Endothelial cell (in vitro differentiated cells): ENCODE results near the gene PCGF3. TPM values are rescaled to one million over a fixed set of nuclear protein-coding genes. Genes with fewer than 3 reads are reported as not detected.

ENCODE experiments used
- DNase-seq: peaks from one replicate; pipeline ENCODE4 v3.0.0; 2021; ENCODE audit warnings: low spot score
- H3K27ac Mint-ChIP-seq: one replicate; pipeline ENCODE4 v1.8.0; 2021; ENCODE audit warnings: mixed read lengths, inconsistent platforms; ENCODE audit not compliant: unreplicated experiment
- H3K27me3 Mint-ChIP-seq: one replicate; pipeline ENCODE4 v1.8.0; 2021; ENCODE audit warnings: mild to moderate bottlenecking, moderate library complexity, mixed read lengths, inconsistent platforms; ENCODE audit not compliant: unreplicated experiment
- H3K36me3 Mint-ChIP-seq: one replicate; pipeline ENCODE4 v1.8.0; 2021; ENCODE audit warnings: mild to moderate bottlenecking, low read depth, mixed read lengths, inconsistent platforms; ENCODE audit not compliant: unreplicated experiment
- H3K4me1 Mint-ChIP-seq: one replicate; pipeline ENCODE4 v1.8.0; 2021; ENCODE audit warnings: mild to moderate bottlenecking, mixed read lengths, inconsistent platforms; ENCODE audit not compliant: unreplicated experiment
- H3K4me3 Mint-ChIP-seq: one replicate; pipeline ENCODE4 v1.8.0; 2021; ENCODE audit warnings: mild to moderate bottlenecking, mixed read lengths, inconsistent platforms; ENCODE audit not compliant: unreplicated experiment
- H3K9me3 Mint-ChIP-seq: one replicate; pipeline ENCODE4 v1.8.0; 2021; ENCODE audit warnings: mixed read lengths, inconsistent platforms; ENCODE audit not compliant: unreplicated experiment
- total RNA-seq: library from RNA; stranded (reverse); fragmentation: NEBNext Ultra II Directional; extraction: Animal tissue kit (Norgen Biotek cat#: 25700); gene quantifications from one replicate; pipeline ENCODE4 v1.2.1, GENCODE V29; 2021; ENCODE audit not compliant: unreplicated experiment
- TF ChIP-seq, protein P1 (sequence below): fragments of 200-600 bp; sonication (generic); IDR thresholded peaks from one replicate; pipeline ENCODE4 v1.5.0; 2021; ENCODE audit warnings: antibody characterized with exemption; ENCODE audit not compliant: unreplicated experiment

The PCGF3 gene
- total RNA-seq, 1 donor from 2014 or later: 84.5 TPM

DNA sequence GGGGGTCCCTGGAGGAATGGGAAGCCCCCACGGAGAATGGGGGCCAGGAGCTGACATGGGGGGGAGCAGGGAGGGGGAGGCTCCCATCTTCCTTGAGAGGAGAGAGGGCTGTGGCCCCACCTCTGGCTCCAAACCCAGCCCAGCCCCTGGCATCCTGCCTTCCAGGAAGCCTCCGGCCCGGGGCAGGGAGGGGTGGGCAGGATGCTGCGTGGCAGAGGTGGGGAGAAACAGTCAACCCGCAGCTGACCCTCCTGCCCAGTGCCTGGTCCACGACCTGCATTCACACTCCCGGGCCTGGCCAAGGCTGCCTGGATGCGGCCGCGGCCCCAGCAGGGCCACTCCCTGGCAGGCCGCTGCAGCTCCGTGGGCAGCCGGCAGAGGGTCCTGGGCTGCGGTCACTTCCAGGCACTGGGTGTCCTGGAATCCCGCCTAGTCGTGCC, 81.2 kb downstream of the PCGF3 start:
- Mint-ChIP-seq H3K36me3 (peaks cover 5% of the 10 kb centered on the region), H3K27ac (no peak overlapping the region), H3K4me1 (peaks cover 9% of the 10 kb centered on the region), H3K4me3 (no peak overlapping the region), H3K9me3 (no peaks in the 10 kb centered on the region), H3K27me3 (peaks cover 30% of the 10 kb centered on the region)
- no peak for DNase-seq
- TF ChIP-seq, protein P1, sequence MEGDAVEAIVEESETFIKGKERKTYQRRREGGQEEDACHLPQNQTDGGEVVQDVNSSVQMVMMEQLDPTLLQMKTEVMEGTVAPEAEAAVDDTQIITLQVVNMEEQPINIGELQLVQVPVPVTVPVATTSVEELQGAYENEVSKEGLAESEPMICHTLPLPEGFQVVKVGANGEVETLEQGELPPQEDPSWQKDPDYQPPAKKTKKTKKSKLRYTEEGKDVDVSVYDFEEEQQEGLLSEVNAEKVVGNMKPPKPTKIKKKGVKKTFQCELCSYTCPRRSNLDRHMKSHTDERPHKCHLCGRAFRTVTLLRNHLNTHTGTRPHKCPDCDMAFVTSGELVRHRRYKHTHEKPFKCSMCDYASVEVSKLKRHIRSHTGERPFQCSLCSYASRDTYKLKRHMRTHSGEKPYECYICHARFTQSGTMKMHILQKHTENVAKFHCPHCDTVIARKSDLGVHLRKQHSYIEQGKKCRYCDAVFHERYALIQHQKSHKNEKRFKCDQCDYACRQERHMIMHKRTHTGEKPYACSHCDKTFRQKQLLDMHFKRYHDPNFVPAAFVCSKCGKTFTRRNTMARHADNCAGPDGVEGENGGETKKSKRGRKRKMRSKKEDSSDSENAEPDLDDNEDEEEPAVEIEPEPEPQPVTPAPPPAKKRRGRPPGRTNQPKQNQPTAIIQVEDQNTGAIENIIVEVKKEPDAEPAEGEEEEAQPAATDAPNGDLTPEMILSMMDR: no peak

DNA sequence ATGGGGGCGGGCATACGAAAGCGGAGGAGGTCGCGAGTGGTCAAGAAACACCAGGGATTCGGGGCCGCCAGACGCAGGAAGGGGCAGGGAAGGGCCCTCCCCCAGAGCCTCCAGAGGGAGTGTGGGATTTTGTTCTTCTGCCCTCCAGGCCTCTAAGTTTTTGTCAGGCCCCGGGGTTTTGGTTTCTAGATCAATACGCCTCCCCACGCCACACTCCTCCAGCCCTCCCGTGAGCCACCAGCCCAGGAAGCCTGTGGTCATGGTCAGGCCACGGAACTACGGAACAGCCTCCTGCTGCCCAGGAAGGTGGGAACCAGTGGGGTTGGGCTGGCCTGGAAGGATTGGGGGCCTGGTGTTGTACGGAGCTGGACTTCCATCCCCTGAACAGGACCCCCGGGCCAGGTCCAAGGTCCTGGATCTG, 81.9 kb downstream of the PCGF3 start:
- TF ChIP-seq, protein P1: no peak
- H3K27ac Mint-ChIP-seq: peak overlapping the region; percentile 59
- peaks cover 5% of the 10 kb centered on the region for H3K36me3 Mint-ChIP-seq
- no peak for DNase-seq
- peak overlapping the region; percentile 80 for H3K4me3 Mint-ChIP-seq
- H3K4me1 Mint-ChIP-seq: peaks cover 5% of the 10 kb centered on the region
- H3K9me3 Mint-ChIP-seq: no peaks in the 10 kb centered on the region
- H3K27me3 Mint-ChIP-seq: peaks cover 27% of the 10 kb centered on the region

DNA sequence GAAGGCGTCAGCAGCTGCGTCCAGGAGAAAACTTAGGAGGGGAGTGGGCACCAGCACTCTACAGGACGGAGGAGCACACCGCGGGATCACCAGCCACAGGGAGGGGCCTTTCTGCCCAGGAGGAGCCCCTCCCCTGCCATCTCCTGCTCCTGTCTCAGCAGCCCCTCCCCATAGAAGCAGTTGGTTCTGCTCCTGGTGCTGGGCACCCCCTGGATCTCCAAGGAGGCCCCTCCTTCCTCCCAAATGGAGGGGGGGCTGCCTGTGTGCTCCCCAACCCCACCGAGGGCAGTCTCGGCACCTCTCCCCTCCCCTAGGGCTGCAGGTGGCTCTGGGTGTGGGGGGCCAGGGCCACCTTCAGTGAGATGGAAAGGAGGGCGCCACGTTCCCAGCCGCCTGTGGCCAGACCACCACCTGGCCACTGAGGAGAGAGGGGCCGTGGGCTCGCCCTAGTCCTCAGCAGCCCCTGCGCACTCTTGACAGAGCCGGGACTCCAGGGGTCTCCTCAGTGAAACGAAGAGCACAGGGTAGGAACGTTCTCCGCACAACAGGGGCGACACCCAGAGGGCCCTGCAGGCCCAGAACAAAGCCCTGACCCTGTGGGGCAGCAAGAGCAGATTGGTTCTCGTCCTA, 82.5 kb downstream of the PCGF3 start:
- no peak for DNase-seq
- H3K36me3 Mint-ChIP-seq: peaks cover 5% of the 10 kb centered on the region
- no peaks in the 10 kb centered on the region for H3K9me3 Mint-ChIP-seq
- no peak overlapping the region for H3K4me3 Mint-ChIP-seq
- H3K27me3 Mint-ChIP-seq: peaks cover 30% of the 10 kb centered on the region
- TF ChIP-seq, protein P1: no peak
- H3K27ac Mint-ChIP-seq: no peak overlapping the region
- H3K4me1 Mint-ChIP-seq: peaks cover 9% of the 10 kb centered on the region

DNA sequence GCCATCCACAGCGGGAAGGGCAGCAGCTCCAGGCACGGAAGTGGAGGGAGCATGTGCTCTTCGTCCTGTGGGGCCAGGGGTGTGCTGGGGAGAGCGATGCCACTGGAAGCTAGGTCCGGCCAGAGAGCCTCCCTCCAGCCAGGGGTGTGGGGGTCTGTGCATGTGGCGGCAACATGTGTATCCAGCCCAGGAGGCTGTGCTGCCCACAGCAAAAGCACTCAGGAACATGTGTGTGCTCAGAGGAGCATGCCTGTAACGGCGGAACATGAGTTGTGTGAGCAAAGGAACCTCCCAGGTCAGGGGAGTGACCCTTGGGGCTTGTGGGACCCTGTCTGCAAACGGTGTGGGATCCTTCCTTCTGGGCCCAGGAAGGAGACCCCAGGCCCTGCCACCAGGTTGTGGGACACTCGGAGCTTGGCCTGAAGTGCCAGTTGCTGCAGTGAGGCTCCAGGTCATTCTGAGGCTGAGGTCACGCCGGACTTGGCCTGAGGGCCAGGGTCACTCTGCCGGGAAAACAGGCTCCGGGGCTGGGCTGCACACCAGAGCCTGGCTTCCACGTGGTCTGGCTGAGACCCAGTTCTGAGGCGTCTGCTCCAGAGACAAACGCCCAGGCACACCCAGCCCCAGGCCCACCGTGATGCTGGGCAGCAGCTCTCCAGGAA, 83.1 kb downstream of the PCGF3 start:
- Mint-ChIP-seq H3K27ac (no peak overlapping the region), H3K9me3 (no peaks in the 10 kb centered on the region), H3K36me3 (peaks cover 5% of the 10 kb centered on the region), H3K4me1 (peaks cover 9% of the 10 kb centered on the region), H3K27me3 (peaks cover 26% of the 10 kb centered on the region), H3K4me3 (no peak overlapping the region)
- no peak for DNase-seq
- TF ChIP-seq, protein P1: no peak
